SK-N-SH treated with all-trans-retinoic acid at 6 μM for 48 hours (cell line): ENCODE measurements around the gene CHCHD6.

Experiments used
- ARNTL ChIP-seq: fragments of 450-650 bp; formaldehyde crosslinking; IDR thresholded peaks from 2 replicates; pipeline ENCODE4 v1.5.0; 2020; ENCODE audit warnings: low read depth, mild to moderate bottlenecking, moderate library complexity, borderline replicate concordance
- CSRNP3 ChIP-seq: fragments of 250-450 bp; sonication (Bioruptor Pico); IDR thresholded peaks from 2 replicates; pipeline ENCODE4 v1.5.1; 2021; ENCODE audit warnings: mild to moderate bottlenecking, moderate library complexity
- ESRRG ChIP-seq: fragments of 250-450 bp; sonication (Bioruptor Pico); IDR thresholded peaks from 2 replicates; pipeline ENCODE4 v1.6.1; 2021; ENCODE audit warnings: mild to moderate bottlenecking
- ISL1 ChIP-seq: fragments of 250-450 bp; sonication (Bioruptor Pico); IDR thresholded peaks from 2 replicates; pipeline ENCODE4 v2.1.2; 2022; ENCODE audit warnings: mild to moderate bottlenecking, moderate library complexity
- RARB ChIP-seq: fragments of 250-450 bp; sonication (Bioruptor Pico); IDR thresholded peaks from 2 replicates; pipeline ENCODE4 v1.8.0; 2021; ENCODE audit warnings: mild to moderate bottlenecking, moderate library complexity
- TCF4 ChIP-seq: fragments of 250-450 bp; sonication (Bioruptor Pico); IDR thresholded peaks from 2 replicates; pipeline ENCODE4 v1.8.0; 2021; ENCODE audit warnings: mild to moderate bottlenecking, moderate library complexity, borderline replicate concordance
- TSHZ2 ChIP-seq: fragments of 250-450 bp; sonication (Bioruptor Pico); IDR thresholded peaks from 2 replicates; pipeline ENCODE4 v1.5.0; 2020; ENCODE audit warnings: mild to moderate bottlenecking, moderate library complexity
- ZFP3 ChIP-seq: fragments of 250-450 bp; sonication (Bioruptor Pico); IDR thresholded peaks from 2 replicates; pipeline ENCODE4 v1.5.0; 2020; ENCODE audit warnings: mild to moderate bottlenecking, moderate library complexity
- ZNF70 ChIP-seq: fragments of 450-650 bp; formaldehyde crosslinking; IDR thresholded peaks from 2 replicates; pipeline ENCODE4 v1.5.0; 2020; ENCODE audit warnings: mild to moderate bottlenecking, moderate library complexity
- TF ChIP-seq, protein P1 (sequence below): fragments of 250-450 bp; sonication (Bioruptor Pico); IDR thresholded peaks from 2 replicates; pipeline ENCODE4 v1.5.1; 2020; ENCODE audit warnings: low read depth, mild to moderate bottlenecking, moderate library complexity
- TF ChIP-seq, protein P2 (sequence below): fragments of 250-450 bp; sonication (Bioruptor Pico); IDR thresholded peaks from 2 replicates; pipeline ENCODE4 v1.8.0; 2020; ENCODE audit warnings: mild to moderate bottlenecking, moderate library complexity, borderline replicate concordance

GRCh38 chr3:126964950-126965349 lies 260.9 kb downstream of the CHCHD6 start:
- TF ChIP-seq ESRRG (CRISPR knock-in tag) (no peak), TSHZ2 (CRISPR knock-in tag) (no peak), RARB (CRISPR knock-in tag) (no peak), ARNTL (no peak), ZFP3 (no peak), ZNF70 (CRISPR knock-in tag) (no peak), ISL1 (CRISPR knock-in tag) (no peak), TCF4 (CRISPR knock-in tag) (no peak), CSRNP3 (CRISPR knock-in tag) (no peak)
- TF ChIP-seq, protein P1, sequence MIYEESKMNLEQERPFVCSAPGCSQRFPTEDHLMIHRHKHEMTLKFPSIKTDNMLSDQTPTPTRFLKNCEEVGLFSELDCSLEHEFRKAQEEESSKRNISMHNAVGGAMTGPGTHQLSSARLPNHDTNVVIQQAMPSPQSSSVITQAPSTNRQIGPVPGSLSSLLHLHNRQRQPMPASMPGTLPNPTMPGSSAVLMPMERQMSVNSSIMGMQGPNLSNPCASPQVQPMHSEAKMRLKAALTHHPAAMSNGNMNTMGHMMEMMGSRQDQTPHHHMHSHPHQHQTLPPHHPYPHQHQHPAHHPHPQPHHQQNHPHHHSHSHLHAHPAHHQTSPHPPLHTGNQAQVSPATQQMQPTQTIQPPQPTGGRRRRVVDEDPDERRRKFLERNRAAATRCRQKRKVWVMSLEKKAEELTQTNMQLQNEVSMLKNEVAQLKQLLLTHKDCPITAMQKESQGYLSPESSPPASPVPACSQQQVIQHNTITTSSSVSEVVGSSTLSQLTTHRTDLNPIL = no peak
- TF ChIP-seq, protein P2, sequence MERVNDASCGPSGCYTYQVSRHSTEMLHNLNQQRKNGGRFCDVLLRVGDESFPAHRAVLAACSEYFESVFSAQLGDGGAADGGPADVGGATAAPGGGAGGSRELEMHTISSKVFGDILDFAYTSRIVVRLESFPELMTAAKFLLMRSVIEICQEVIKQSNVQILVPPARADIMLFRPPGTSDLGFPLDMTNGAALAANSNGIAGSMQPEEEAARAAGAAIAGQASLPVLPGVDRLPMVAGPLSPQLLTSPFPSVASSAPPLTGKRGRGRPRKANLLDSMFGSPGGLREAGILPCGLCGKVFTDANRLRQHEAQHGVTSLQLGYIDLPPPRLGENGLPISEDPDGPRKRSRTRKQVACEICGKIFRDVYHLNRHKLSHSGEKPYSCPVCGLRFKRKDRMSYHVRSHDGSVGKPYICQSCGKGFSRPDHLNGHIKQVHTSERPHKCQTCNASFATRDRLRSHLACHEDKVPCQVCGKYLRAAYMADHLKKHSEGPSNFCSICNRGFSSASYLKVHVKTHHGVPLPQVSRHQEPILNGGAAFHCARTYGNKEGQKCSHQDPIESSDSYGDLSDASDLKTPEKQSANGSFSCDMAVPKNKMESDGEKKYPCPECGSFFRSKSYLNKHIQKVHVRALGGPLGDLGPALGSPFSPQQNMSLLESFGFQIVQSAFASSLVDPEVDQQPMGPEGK (CRISPR knock-in tag) = no peak
